ENCODE results near the gene TRABD2B.

TRABD2B gene

DNA sequence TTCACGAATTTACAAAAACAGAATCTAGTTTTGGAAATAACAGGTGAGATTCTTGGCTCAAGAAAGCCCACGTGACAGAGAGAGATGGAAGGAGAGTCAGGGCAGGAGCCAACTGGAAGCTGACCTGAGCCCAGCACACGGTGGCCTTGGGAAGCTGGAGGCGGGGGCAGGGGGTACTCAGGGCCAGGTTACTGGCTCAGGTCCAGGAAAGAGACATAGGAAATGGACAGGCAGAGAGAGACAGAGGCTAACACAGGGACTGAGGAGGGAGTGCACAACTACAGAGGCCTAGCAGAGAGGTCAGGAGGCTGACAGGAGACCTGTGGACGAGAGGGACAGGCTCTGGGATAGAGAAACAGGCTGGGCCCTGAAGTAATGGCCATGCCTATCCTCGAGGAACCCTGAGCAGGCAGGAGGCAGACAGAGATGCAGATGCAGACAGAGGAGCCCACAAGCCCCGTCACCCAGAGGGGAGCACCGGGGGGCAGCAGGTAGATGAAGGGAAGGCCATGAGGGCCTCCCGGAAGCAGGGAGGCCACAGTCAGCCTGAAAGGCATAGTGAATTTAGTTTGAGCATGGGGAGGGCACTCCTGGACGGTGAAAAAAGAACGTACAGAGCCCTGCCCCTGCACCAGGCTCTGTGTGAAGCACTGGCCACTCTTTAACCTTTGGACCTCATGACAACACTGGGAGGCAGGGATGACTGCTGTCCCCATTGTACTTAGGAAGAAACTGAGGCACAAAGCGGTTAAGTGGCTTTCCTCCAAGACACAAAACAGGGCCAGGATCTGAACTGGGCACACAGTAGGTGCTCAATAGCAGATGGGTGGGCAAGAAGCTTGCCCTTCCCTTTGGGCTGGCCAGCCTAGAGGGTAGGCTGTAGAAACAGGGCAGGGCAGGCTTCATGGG is 230.1 kb downstream of the TRABD2B start:
- DNase-seq, result no peak

DNA sequence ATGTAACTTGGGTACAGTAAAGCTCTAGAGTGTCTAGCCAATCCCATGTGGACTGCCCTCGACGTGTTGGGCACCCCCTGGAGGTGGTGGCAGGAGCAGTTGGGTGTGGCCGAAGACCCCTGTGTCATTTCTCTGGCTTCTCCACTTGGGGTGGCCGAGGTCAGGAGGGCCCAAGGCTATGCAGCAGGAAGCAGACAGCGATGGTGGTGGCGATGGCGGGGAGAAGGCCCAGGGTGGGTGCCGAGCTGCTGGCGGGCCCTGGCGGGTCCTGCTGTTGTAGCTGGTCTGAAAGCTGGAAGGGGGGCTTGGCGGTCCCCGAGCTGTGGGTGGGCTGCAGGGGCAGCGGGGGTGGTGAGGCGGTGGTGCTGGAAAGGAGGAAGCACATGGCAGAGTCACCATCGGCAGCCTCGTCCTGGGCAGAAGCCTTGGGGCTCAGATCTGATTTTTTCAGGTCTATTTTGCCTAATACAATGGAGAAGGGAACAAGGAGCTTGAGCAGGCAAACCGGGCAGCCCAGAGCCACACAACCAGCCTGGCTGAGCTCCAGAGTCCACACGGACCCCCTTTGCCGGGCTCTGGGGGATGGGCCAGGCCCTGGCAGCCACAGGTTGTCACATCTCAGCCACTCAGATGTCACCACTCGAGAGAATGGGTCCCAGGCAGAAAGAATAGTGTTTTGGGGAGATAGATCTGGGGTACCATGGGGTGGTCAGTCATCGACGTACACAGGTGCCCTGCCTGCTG is 231.3 kb downstream of the TRABD2B start:
- DNase-seq, result no peak

GRCh38 chr1:47765236-47765635 is 231.9 kb downstream of the TRABD2B start:
- no peak for DNase-seq

GRCh38 chr1:47764461-47765046 is 232.6 kb downstream of the TRABD2B start:
- DNase-seq, result no peak

DNA sequence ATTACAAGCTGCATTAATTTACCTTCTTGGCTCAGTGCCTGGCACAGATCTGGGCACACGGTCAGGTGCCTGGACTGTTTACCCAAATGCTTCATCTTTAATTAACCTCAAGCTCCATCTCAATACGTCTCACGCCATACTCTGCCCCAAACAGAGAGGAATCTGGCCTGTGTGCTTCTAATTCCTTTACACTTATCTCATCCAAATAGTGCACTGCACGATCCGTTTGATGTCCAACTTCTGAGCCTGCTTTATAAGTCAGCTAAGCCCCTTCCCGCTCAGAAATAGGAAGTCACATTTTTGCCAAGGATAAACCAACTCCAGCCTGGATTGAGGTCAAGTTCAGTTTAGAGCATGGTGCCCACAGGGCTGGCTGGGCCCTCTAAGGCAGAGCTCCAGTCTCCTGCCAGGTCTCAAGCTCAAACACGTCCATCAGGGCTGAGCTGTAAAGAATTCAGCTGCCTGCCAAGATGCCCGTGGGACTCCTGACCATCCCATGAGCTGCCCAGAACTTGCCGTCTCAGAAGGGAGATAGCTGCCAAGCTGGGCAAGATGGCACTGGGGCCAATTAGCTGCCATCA is 233.5 kb downstream of the TRABD2B start:
- DNase-seq, result no peak

DNA sequence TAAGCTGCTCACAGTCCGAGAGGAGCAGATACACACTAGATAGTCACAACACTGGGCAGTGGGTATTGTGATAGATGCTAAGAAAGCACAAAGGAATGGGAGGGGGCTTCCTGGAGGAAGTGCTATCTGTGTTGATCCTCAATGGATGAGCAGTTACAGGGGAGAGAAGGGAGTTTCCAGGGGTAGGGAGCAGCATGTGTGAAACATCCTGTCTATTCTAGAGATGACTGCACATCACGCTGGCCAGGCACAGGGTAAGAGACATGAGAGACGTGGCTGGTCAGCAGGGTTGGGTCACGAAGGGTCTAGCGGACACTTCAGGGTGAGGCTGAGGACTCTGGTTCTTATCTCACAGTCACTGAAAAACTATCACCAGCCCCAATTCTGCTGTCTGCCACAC is 235.2 kb downstream of the TRABD2B start:
- DNase-seq, result no peak

DNA sequence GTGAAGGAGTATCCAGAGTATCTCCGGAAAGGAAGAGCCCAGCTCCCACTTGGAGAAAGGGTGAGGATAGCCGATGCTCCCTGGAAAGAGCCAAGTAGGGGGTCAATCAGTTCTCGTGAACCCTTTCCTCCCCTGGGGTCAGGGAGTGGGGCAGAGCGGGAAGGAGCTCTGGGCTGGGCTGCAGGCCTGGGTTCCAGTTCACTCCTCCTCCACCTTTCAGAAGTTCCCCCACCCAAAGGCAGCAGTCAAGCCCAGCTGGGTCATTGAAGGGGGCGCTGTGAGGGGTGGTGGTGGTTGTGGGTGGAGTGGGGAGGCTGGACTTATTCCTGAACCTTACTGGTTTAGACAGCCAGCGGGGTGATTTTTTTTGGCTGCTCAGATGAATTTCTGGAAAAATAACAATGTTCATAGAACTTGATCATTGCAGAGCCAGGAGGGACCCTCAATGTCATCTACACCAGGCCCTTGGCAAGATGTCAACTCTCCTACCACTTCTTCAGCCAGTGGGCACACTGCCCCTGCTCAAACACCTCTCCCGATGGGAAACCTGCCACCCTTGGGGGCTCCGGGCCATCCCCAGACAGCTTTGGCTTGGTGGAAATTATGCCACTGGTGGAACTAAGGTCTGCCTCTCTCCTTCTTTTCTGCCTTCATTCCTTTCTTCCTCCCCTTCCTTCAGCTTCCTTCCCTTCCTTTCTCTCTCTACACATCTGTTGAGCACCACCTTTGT is 235.8 kb downstream of the TRABD2B start:
- no peak for DNase-seq

GRCh38 chr1:47759936-47760629 is 237.1 kb downstream of the TRABD2B start:
- DNase-seq, result no peak

DNA sequence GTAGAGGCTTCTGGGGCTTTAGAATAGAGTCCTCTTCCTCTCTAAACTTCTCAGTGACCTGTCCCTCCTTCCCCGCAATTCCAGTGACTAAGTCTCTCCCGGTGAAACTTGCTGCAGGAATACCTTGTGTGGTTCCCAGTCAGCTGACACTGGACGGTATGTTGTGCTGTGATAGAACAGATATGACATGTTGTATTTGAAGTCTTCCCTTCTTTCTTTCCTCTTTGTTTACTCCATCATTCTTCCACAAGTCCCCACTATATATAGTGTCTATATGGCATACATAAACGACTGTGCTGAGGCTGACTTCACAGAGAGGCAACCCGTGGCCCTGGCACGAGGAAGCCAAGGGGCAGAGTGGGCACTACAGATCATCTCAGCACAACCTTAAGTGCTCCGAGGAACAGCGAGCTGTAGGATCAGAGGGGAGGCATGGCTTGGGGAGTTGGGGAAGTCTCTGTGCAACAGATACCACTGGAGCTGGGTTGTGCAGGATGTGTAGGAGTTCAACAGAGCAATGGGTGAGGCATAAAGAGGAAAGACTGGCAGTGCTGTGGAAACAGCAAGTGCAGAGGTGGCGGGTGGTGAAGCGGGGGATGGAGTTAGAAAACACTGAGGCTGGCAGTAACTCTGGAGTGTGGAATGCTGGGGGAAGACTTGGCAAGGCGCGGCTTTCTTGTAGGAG is 237.8 kb downstream of the TRABD2B start:
- no peak for DNase-seq

DNA sequence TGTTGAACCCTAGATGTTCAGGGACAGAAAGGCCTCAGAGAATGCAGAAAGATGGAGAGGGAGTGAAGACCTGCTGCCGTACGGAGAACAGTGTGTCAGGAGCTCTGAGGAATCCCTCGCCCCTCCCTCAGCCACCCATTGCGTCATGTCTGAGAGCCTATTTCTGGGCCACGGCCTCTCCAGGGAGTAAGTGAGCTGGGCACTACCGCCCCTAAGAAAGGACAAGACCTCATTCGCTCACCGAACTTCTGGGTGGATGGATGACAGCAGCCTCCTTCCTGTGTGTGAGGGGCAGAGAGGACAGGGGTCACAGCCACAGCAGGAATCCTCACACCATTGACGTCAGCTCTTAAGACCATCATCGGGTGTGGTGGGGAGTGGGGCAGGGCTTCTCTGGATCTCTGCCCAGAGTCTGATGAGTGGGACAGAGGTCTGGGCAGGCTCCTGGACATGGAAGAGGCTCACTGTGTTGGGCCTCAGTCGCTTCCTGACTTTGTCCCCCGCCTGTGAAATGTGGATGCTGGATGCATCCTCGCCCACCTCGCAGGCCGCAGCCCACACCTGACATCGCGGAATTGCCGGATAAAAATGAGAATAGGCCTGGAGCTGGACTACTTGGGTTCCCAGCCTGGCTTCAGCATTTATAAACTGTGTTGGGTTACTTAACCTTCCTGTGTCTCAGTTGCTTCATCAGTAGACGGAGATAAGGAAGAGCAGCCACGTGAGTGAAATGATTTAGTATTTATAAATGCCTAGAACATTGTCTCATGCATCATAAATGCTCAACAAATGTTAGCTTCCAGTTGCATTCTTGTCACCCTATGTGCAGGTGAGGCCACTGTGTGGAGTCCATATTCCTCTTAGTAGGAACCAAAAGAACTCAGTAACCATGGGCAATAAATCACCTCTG is 238.6 kb downstream of the TRABD2B start:
- DNase-seq, result no peak

DNA sequence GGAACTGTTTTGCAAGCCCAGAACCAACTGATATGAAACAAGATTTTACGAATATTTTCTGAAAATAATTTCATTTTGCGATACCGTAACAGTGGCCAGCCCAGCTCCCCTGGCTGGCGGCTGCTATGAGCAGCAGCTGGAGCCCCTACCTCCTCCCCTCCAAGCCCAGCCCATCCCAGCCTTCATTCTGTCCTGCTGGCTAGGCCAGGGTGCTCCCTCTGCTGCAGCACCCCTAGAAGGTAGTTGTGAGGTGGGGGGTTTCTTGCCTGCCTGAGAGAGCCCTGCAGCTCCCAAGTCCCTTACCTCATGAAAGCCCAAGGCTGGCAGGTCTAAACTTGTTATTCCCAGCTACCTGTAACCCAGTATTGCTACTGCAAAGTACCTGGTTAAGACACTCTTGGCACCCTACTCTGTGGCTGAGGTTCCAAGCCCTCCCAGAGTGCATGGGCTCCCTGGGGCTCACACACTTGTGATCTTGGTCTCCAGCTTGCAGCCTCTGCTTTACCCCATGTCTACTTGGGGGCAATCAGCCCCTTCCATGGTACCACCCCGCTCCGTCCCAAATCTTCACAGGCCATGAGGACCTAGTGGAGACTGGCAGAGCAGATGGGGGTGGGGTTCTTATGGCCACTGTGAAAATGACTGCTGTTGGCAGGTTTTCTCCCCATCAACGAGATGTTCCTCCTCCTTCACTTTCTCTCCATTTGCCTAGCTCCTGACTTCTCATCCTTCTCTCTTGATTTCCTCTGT is 239.8 kb downstream of the TRABD2B start:
- no peak for DNase-seq

GRCh38 chr1:47756411-47756810 is 240.8 kb downstream of the TRABD2B start:
- no peak for DNase-seq

DNA sequence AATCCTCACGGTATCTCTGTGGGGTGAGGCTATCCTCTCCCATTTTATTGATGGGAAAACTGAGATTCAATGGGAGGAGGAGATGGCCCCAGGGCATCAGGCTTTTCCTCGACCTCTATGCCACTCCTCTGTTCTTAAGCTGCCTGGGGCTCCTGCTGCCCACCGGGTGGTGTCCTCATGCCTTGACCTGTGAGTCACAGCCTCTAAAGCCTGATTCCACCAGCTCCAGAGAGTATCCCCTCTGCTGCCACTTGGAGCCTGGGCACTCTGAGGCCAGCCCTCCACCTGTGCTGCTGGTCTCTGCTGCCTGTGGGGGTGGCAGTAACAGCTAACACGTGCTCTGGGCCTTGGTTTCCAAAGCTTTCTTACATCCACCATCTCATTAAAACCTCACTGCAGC is 241.2 kb downstream of the TRABD2B start:
- no peak for DNase-seq

- DNase-seq, result no peak
These were observed 241.8 kb downstream of the TRABD2B start for GRCh38 chr1:47755101-47755990.

- DNase-seq, result no peak
These were observed 243.0 kb downstream of the TRABD2B start for GRCh38 chr1:47754221-47754620.

DNA sequence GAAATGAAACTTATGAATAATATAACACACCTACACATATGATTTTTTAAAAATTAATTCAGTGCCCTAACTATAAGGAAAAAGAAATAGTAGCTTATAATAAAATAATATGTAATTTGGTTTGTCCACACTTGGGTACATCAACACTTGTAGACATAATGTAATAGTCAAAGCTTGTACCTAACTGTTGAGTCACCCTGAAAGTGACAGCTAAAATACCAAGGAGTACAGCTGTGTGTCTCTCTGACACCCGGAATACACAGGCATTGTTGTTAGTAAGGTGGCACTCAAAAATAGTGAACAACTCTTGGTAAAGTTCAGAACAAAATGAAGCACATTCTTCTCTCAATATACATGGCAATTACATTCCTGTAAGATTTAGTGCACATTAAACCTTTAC is 243.4 kb downstream of the TRABD2B start:
- no peak for DNase-seq

DNA sequence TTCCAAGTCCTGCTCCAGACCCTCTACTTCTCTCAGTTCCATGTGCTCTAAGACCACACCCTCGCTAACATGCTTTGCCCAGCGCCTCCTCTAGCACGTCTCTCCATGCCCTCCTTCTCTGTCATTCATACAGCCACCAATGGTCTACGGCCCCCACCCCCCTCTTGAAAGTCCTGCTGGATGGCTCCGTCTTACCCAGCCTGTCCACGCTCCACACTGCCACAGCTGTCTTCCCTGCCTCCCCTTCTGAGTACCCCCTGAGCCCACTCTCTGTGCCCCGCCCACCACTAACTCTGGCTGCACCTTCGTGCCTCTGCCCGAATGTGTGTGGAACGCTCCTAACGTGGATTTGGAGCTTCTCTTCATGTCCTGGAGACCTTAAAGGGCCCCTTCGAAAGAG is 244.6 kb downstream of the TRABD2B start:
- no peak for DNase-seq

DNA sequence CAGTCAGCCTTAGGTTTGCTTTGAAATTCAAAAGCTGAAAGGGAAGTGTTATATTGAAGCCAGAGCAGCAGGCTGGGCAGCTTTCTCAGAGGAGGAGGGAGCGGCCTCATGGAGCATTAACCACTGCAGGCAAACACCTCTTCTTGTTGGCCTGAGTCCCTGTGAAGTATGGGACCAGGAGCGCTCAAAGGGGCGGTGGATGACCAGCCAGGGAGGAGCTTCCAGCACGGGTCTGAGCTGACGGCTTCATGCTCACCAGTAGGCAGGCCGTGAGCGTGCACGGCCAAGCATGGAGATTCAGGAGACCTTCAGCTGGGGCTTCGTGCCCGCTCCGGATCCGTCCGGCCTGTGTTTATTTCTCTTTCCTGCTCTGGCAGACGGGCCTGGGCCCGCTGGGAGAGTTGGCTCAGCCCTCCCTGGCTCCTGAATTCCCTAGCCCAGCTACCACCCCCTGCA is 245.2 kb downstream of the TRABD2B start:
- DNase-seq, result no peak

Measured in hippocampal formation (tissue), 2 donors.